DMS 273 (cell line): ENCODE data around the gene NOTUM.
"Not testable (repeated sequence)": the region's sequence is repeated elsewhere in the genome, so short reads cannot be mapped to it uniquely, and the experiment has no call there.

Experiments used
- DNase-seq: peaks from one replicate; lab custom pipeline; 2025; ENCODE audit not compliant: unreplicated experiment; lab: John Stamatoyannopoulos, UW

NOTUM gene

GRCh38 chr17:81996757-81997441 is 35.9 kb upstream of the NOTUM start:
- no peak for DNase-seq

DNA sequence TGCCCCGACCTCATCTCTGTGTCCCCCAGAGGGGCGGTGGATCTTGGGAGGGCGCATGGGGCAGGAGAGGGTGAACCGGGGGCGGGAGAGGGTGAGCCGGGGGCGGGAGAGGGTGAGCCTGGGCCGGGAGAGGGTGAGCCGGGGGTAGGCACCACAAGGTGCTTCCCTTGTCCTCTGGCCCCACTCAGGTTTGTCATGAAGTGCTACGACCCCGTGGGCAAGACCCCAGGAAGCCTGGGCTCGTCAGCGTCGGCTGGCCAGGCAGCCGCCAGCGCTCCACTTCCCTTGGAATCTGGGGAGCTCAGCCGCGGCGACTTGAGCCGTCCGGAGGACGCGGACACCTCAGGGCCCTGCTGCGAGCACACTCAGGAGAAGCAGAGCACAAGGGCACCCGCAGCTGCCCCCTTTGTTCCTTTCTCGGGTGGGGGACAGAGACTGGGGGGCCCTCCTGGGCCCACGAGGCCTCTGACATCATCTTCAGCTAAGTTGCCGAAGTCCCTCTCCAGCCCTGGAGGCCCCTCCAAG is 35.3 kb upstream of the NOTUM start:
- no peak for DNase-seq

DNA sequence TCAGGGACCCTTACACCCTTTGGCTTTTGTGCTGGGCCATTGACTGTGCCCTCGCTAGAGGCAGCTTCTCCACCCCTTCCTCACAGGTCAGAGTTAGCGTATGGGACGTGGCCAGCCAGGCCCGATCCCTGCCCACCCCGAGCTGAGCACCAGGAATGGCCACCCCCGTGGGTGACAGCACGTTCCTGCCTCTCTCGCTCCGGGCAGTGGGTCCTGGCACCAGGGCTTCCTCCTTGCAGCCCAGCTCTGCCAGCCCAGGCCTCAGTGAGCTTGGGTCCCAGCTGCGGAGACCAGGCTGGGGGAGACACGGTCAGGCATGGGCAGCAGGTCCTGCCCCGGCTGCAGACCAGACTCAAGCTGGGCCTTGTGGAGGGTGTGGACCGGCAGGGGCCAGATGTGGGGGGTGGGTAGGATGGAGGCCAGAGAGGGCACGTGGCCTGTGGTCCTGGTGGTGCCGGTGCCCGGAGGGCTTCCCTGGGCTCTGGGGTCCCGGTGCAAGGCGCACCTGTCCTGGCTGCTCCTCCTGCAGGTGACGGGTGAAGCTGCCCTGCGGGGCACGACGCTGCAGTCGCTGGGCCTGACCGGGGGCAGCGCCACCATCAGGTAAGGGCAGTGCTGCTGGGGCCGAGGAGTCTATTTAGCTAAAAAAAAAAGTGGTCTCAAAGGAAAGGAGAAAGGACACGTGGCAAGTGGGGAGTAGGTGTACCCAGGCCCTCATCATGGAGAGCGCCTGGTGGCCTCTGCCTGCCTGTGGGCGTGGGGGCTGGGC is 34.7 kb upstream of the NOTUM start:
- no peak for DNase-seq

DNA sequence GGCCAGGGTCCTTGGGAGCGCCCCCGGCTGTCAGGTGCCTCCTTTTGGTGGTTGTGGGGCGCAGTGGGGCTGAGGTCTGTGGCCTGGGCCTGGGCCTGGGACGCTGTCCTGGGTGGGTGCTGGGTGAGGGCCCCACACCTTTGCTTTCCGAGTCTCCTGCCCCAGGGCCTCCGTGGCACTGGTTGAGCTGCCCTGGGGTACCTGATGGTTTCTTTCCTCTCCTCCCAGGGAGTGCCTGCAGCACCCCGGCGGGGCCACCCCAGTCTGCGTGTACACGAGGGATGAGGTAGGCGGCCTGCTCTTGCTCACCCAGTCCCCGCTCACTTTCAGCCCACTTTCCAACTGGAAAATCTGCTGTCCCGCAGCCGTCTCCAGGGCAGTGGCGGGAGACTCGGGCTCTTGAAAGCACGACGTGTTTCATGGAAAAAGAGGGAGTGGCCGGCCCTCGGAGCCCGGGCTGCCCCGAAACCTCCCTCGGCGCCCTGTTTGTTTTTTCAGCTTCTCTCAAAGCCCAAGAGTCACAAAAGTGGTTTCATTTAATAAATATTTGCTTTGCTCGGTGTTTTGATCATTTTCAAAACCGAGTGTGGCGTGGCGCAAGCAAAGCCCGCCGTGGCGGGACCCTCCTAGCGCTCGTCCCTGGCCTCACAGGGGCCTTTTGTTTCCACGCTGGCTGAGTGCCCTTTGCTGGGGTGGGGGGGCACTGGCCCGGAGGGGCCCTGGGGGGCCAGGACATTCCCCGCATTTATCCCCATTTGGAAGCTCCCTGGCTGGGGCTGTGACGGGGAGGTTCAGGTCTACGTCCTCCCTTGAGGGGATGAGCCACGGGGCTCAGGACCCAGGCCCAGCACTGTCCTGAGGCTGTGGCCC is 33.8 kb upstream of the NOTUM start:
- DNase-seq, result no peak

GRCh38 chr17:81993729-81994592 is 33.0 kb upstream of the NOTUM start:
- DNase-seq, result no peak

DNA sequence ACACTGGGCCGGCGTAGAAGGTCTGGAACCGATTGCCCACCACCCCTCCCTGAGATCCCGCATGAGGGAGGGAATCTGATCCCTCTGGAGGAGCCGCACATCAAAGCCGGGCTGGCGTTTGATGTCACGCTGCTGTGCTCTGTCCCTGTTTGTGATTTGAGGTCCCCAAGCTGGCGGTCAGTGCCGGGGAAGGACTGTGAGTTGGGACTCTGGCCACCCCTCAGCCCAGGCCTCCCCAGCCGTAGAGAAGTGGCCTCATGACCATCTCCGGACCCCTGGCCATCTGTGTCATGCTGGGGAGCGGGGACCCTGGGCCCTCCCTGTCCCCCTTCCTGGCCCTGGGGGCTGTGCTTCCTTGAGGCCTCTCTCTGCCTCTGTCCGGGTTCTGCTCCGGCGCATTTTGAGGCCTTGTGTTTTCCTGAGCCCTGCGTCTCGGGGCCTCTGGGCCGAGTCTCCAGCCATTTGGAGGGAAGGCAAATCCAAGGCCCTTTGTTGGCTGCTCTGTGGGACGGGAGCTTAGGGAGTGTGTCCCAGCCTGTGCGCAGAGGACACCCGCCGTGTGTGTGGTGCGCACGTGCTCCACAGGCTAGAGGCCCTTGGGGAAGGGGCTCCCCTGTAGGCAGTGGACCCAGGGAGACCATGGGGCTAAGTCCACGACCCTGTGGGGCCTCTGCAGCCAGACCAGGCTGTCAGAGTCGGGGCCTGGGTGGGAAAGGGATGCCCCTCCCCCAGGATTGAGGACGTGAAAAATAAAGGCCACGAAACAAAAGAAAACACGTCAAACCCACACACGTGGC is 31.5 kb upstream of the NOTUM start:
- no peak for DNase-seq

GRCh38 chr17:81991684-81992305 is 30.8 kb upstream of the NOTUM start:
- peak; percentile 90 for DNase-seq

DNA sequence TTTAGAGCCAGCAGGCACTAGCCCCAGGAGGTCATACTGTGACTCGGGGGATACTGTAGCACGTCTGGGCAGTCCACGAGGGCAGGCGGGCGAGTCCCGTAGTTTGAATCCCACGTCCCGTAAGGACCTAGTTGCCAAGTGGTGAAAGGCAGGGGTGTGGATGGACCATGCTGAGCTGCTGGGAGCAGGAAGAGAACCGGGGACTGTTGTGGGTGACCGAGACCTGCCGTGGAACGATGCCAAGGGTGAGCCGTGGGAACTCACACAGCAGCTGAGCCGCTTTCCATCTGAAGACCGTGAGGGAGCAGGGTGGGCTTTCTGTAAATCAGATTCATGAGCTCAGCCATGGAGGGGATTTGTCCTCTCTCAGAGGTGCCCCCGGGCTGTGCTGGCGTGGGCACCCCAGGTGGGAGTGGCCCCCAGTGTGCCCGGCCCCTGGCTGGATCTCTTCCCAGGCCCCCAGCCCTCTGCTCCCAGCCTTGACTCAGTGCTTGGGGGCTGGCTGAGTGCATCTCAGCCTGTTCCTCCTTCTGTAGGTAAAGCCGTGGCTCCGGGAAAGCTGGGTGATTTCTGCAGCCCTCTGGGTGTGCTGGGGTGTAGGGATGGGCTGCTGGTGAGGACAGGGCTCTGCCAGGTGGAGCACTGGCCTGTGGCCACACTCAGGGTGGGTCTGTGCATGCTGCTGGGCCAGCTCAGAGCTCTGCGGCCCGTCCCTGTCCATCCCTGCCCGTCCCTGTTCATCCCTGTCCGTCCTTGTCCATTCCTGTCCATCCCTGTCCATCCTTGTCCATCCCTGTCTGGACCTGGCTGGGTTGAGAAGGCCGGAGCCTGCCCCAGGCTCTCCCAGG is 30.1 kb upstream of the NOTUM start:
- DNase-seq, result no peak

- no peak for DNase-seq
Measured at GRCh38 chr17:81987161-81987770, 26.3 kb upstream of the NOTUM start.

GRCh38 chr17:81986606-81987005 is 25.6 kb upstream of the NOTUM start:
- no peak for DNase-seq

DNA sequence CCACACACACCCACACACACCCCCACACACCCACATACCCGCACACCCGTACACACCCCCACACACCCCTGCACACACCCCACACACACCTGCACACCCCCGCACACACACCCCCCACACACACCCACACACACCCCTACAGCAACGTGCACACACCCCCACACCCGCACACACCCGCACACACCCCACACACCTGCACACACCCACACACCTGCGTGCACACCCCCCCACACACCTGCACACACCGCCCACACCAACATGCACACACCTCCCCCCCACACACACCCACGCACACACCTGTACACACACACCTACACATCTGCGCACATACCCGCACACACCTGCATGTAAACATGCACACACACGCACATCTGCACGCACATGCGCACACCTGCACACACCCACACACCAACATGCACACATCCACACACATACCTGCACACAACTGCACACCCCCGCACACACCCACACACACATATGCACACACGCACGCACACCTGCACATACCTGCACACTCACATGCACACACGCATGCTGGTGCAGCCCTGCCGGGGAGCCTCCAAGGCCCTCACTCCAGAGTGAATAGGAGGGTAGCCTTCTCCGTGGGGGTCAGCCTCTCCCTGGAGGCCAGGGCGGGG is 23.9 kb upstream of the NOTUM start:
- DNase-seq, result no peak

GRCh38 chr17:81983639-81984373 is 22.8 kb upstream of the NOTUM start:
- DNase-seq, result no peak

DNA sequence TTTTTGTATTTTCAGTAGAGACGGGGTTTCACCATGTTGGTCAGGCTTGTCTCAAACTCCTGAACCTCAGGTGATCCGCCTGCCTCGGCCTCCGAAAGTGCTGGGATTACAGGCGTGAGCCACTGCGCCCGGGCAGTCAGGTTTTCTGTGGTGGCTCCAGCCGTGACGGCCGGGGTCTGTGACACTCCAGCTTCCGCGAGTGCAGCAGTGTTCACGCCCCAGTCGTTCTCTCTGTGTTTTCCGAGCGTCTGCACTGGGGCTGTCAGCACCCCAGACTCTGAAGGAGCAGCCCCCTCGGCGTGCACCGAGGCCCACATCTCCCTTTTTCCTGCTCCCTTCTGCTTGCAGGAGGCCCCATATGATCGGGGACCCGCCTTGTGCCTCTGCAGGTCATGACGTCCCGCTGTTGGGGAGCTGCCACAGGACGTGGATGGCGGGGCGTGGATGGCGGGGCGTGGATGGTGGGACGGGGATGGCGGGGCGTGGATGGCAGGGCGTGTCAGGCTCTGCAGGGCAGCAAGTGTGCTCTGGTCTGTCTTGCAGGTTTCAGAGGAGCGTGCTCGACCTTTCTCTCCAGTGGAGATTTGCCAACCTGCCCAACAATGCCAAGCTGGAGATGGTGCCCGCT is 22.1 kb upstream of the NOTUM start:
- no peak for DNase-seq

DNA sequence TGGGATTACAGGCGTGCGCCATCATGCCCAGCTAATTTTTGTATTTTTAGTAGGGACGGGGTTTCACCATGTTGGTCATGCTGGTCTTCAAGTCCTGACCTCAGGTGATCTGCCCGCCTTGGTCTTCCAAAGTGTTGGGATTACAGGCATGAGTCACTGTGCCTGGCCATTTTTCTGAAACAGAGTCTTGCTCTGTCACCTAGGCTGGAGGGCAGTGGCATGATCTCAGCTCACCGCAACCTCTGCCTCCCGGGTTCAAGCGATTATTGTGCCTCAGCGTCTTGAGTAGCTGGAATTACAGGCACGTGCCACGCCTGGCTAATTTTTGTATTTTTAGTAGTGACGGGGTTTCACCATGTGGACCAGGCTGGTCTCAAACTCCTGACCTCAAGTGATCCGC is 20.5 kb upstream of the NOTUM start:
- DNase-seq, result not testable (repeated sequence)

GRCh38 chr17:81980707-81981343 is 19.8 kb upstream of the NOTUM start:
- DNase-seq, result no peak

GRCh38 chr17:81980122-81980521 is 19.1 kb upstream of the NOTUM start:
- no peak for DNase-seq
